Non-pigmented ciliary epithelial cell (primary cell): ENCODE data around the gene ARVCF.

Source experiments
- DNase-seq: peaks from one replicate; pipeline ENCODE4 v3.0.0-alpha.2; 2010; ENCODE audit warnings: low read depth

Gene ARVCF

GRCh38 chr22:19961868-19962245 is 54.8 kb downstream of the ARVCF start:
- no peak for DNase-seq

GRCh38 chr22:19961201-19961580 is 55.4 kb downstream of the ARVCF start:
- DNase-seq, result no peak

- no peak for DNase-seq
These were observed 56.0 kb downstream of the ARVCF start for GRCh38 chr22:19960491-19961200.

- no peak for DNase-seq
These were observed 56.8 kb downstream of the ARVCF start for GRCh38 chr22:19959587-19960490.

GRCh38 chr22:19959043-19959586 is 57.5 kb downstream of the ARVCF start:
- DNase-seq, result no peak

GRCh38 chr22:19958083-19959042 is 58.3 kb downstream of the ARVCF start:
- no peak for DNase-seq

GRCh38 chr22:19957445-19957844 is 59.2 kb downstream of the ARVCF start:
- DNase-seq, result no peak

GRCh38 chr22:19955241-19956128 is 61.1 kb downstream of the ARVCF start:
- no peak for DNase-seq

- DNase-seq, result no peak
These were observed 65.3 kb downstream of the ARVCF start for GRCh38 chr22:19951346-19951745.

GRCh38 chr22:19948057-19948760 is 68.4 kb downstream of the ARVCF start:
- DNase-seq, result no peak

- peak; percentile 75 for DNase-seq
These were observed 73.3 kb downstream of the ARVCF start for GRCh38 chr22:19943082-19944026.

- DNase-seq, result no peak
These were observed 74.2 kb downstream of the ARVCF start for GRCh38 chr22:19942157-19943081.

- no peak for DNase-seq
These were observed 75.1 kb downstream of the ARVCF start, which contains the start of the genes COMT and TXNRD2 for GRCh38 chr22:19941365-19942082. TSS of gene COMT (plus strand) at chr22:19941772. CDS start at chr22:19962527, 20,755 bp downstream. TSS of gene TXNRD2 (minus strand) at chr22:19941818. CDS start at chr22:19941803, 15 bp downstream.

GRCh38 chr22:19940536-19941364 is 75.9 kb downstream of the ARVCF start:
- no peak for DNase-seq

GRCh38 chr22:19937616-19938473 is 78.8 kb downstream of the ARVCF start:
- DNase-seq, result no peak
